ENCODE measurements around the gene LMF1. TPM values are rescaled to one million over a fixed set of nuclear protein-coding genes. Genes with fewer than 3 reads are reported as not detected.

Gene LMF1
- total RNA-seq, 1 donor from 2014 or later: 24.6 TPM

Other genes with a start within 250 kb of the LMF1 start
- 41.5 and 41.7 TPM in 2 replicates for gene ANTKMT, start 249.8 kb downstream of the LMF1 start, total RNA-seq
- 2.6 and 3.1 TPM in 2 replicates for gene CCDC78, start 244.5 kb downstream of the LMF1 start, total RNA-seq
- 11.3 and 17.3 TPM in 2 replicates for gene HAGHL, start 243.9 kb downstream of the LMF1 start, total RNA-seq
- 31.4 and 31.5 TPM in 2 replicates for gene CIAO3, start 230.0 kb downstream of the LMF1 start, total RNA-seq
- gene MSLN, start 210.2 kb downstream of the LMF1 start, total RNA-seq: 0.19 and 0.21 TPM in 2 replicates
- 20.8 and 24.3 TPM in 2 replicates for gene RPUSD1, start 182.6 kb downstream of the LMF1 start, total RNA-seq
- gene CHTF18, start 182.4 kb downstream of the LMF1 start, total RNA-seq: 19.3 and 25.4 TPM in 2 replicates
- gene GNG13, start 170.2 kb downstream of the LMF1 start, total RNA-seq: not detected in 2 replicates
- gene SOX8, start 10.8 kb upstream of the LMF1 start, total RNA-seq: 0.27 and 0.31 TPM in 2 replicates
- gene SSTR5, start 101.8 kb upstream of the LMF1 start, total RNA-seq: not detected in 2 replicates
- not detected in 2 replicates for gene C1QTNF8, start 125.3 kb upstream of the LMF1 start, total RNA-seq
- 21.2 and 21.3 TPM in 2 replicates for gene CACNA1H, start 182.1 kb upstream of the LMF1 start, total RNA-seq

All from osteocyte (in vitro differentiated cells).